ENCODE measurements around the gene IER5L.

Gene IER5L

DNA sequence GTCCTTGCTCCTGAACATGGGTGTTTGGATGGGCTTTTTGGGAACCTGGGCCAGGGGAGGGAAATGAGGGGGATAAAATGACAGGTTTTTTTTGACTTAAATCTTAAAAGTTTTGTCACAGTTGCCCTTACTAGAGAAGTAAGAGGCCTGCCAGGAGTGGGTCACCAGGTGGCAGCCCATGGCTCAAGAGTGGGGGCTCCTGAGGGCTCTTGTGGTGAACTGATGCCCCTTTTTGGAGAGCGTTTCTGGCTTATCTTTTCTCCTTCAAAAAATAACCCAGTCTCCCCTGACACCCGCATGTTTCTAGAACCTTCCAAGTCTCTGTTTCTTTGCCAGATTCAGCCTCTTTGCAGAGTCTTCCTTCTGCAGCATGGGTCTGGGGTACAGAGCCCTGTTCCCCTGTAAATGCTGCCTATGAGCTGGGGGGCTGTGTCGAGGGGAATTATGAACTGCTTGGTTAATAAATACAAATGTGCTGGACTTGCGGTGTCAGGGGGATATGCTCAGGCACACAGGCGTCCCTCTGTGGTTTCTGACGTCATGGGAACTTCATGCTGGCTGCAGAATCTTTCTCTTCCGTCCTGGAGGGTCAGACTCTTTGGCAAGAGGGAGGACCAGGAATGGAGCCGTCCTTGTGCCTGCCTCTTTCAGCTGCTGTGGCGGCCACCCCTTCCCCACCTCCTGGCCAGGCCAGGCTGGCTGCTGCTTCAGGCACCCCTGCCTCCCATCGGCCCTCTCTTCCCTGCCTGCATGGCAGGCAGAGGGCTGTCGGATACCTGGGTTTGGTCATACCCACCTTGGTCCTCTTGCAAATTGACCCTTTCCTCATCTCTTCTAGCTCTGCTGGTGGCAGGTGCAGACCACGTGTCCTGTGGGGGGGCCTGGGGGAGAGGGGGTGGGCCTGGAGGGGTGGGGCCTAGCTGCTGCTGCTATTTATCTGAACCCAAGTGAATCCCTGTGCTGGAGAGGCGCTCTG is 36.7 kb downstream of the IER5L start:
- peaks cover 70 to 82% (median 76%) of the 10 kb centered on the region in 10 experiments for H3K4me1 ChIP-seq
- peak overlapping the region; percentile 92 to 99 (median 94) for H3K4me2 ChIP-seq
- H3K27me3 ChIP-seq = no peaks in the 10 kb centered on the region
- peak overlapping the region; percentile 92 to 100 (median 94) for H3K9ac ChIP-seq
- no peaks in the 10 kb centered on the region for H4K20me1 ChIP-seq
- no peaks in the 10 kb centered on the region for H3K9me3 ChIP-seq (replicated peaks in 1 of 11)
- no peak for TF ChIP-seq Cebpa-rat (IDR thresholded peaks at IDR 0.05)
- H3K4me3 ChIP-seq = peak overlapping the region; percentile 17 to 62 (median 52)
- H3K36me3 ChIP-seq = peaks cover 41 to 70% (median 53%) of the 10 kb centered on the region in 11 experiments
- H3K27ac ChIP-seq = peak overlapping the region; percentile 97 to 100 (median 100)

DNA sequence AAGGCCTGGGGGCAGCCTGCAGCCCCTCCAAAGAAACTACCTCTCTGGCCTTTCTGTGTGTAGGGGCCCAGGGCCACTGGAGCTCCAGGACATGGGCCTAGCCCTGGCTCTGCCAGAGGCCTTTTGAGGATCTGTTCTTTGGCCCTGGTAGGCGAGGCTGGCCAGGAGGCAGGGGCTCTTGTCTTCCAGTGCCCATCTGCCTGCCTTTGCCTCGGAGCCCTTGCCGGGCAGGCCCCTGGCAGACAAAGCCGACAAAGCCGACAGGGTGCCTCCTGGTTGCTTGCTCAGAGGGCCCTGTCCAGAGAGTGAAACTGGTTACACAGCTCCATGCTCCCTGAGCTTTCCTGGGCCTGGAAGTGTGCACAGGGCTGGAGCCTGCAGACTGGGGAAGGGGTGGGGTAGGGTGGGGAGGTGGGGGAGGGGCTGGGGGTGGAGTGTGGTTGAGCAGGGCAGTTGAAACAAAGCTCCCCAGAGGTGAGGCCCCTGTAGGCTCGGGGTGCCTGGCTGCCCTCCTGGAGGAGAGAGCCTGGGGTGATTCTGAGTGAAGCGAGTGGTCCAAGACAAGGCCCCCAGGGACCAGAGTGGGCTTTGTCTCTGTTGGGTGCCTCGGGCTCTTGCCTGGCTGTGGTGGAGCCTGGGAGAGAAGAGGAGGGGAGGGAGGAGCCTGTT is 37.5 kb downstream of the IER5L start:
- peaks cover 62 to 74% (median 69%) of the 10 kb centered on the region in 10 experiments for H3K4me1 ChIP-seq

DNA sequence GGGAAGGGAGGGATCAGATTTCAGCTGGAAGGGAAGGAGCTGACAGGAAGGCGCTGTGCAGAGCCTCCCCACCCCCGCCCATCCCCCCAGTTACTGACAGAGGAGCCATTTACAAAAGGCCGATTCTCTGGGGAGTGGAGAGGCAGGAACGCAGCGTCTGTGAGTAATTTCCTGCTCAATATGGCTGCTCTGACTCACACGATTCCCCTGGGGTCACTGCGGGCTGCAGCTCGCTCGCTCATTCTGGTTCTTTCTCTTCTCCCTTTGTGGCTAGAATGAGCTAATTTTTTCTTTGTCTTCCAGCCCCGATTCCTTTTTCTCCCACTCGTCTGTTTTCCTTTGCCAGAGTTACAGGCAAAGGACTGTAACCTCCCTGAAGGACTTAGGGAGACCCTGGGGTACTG is 38.1 kb downstream of the IER5L start:
- peak overlapping the region; percentile 92 to 100 (median 94) for H3K9ac ChIP-seq
- H3K27me3 ChIP-seq = no peaks in the 10 kb centered on the region
- H3K4me3 ChIP-seq = peak overlapping the region; percentile 41 to 63 (median 52)
- peak overlapping the region; percentile 92 to 99 (median 94) for H3K4me2 ChIP-seq
- TF ChIP-seq Cebpa-rat (IDR thresholded peaks at IDR 0.05) = 0 out of 22 replicates have a peak, but pooled peaks of 1 of the 11 experiments have one; percentile 24
- H3K4me1 ChIP-seq = peaks cover 56 to 69% (median 64%) of the 10 kb centered on the region in 10 experiments
- no peaks in the 10 kb centered on the region for H3K9me3 ChIP-seq (replicated peaks in 1 of 11)
- H3K27ac ChIP-seq = peak overlapping the region; percentile 97 to 100 (median 100)
- peaks cover 47 to 70% (median 55%) of the 10 kb centered on the region in 11 experiments for H3K36me3 ChIP-seq
- no peaks in the 10 kb centered on the region for H4K20me1 ChIP-seq

More for the DNA sequence above, 37.5 kb downstream of the IER5L start:
- peak overlapping the region; percentile 92 to 100 (median 94) for H3K9ac ChIP-seq
- H3K36me3 ChIP-seq = peaks cover 42 to 70% (median 55%) of the 10 kb centered on the region in 11 experiments
- H3K27me3 ChIP-seq = no peaks in the 10 kb centered on the region
- peak overlapping the region; percentile 97 to 100 (median 100) for H3K27ac ChIP-seq
- no peak for TF ChIP-seq Cebpa-rat (IDR thresholded peaks at IDR 0.05)
- peak overlapping the region; percentile 92 to 99 (median 94) for H3K4me2 ChIP-seq
- H3K9me3 ChIP-seq (replicated peaks in 1 of 11) = no peaks in the 10 kb centered on the region
- H3K4me3 ChIP-seq = peak overlapping the region; percentile 28 to 57 (median 51)
- no peaks in the 10 kb centered on the region for H4K20me1 ChIP-seq

DNA sequence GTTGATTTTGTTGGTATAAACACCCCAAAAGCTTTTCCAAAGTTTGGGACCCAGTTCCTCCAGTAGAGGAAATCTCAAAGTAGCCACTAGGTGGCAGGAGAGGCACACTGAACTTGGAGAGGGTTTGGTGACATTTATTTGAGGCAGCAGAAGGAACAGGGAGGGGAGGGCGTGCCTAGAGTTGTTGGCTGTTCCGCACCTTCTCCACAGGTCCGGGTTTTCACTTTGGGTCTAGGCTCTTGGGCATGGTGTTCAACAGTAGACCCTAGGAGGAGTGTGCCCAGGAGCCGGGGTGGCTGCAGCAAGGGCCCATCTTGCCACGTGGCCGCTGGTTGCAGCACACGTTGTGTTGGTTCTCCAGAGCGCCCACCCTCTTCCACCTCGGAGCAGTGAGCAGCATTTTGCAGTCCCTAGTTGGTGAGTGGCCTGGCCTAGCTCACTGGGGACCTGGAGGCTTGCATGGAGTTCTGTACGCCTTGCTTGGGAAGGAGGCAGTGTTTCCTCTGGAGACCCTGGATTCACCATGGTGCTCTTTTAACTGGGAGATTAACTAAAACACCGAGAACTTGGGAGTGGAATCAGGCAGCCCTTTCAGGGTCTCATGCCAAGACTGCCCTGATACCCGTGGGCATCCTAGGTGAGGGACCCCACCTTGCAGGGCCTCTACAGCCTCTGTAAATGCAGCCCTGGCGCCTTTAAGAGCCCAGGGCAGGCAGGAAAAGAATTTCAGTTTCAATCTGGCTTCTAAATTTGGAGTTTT is 38.6 kb downstream of the IER5L start:
- peaks cover 50 to 63% (median 58%) of the 10 kb centered on the region in 10 experiments for H3K4me1 ChIP-seq
- no peaks in the 10 kb centered on the region for H4K20me1 ChIP-seq
- H3K4me3 ChIP-seq = peak overlapping the region; percentile 34 to 63 (median 51); a peak in 19 of 20 replicates
- TF ChIP-seq Cebpa-rat (IDR thresholded peaks at IDR 0.05) = no peak
- peak overlapping the region; percentile 97 to 100 (median 100); a peak in 21 of 22 replicates for H3K27ac ChIP-seq
- H3K4me2 ChIP-seq = peak overlapping the region; percentile 92 to 99 (median 94)
- H3K36me3 ChIP-seq = peaks cover 53 to 72% (median 59%) of the 10 kb centered on the region in 11 experiments
- H3K27me3 ChIP-seq = no peaks in the 10 kb centered on the region
- H3K9ac ChIP-seq = peak overlapping the region; percentile 92 to 100 (median 94)
- no peaks in the 10 kb centered on the region for H3K9me3 ChIP-seq (replicated peaks in 1 of 11)

DNA sequence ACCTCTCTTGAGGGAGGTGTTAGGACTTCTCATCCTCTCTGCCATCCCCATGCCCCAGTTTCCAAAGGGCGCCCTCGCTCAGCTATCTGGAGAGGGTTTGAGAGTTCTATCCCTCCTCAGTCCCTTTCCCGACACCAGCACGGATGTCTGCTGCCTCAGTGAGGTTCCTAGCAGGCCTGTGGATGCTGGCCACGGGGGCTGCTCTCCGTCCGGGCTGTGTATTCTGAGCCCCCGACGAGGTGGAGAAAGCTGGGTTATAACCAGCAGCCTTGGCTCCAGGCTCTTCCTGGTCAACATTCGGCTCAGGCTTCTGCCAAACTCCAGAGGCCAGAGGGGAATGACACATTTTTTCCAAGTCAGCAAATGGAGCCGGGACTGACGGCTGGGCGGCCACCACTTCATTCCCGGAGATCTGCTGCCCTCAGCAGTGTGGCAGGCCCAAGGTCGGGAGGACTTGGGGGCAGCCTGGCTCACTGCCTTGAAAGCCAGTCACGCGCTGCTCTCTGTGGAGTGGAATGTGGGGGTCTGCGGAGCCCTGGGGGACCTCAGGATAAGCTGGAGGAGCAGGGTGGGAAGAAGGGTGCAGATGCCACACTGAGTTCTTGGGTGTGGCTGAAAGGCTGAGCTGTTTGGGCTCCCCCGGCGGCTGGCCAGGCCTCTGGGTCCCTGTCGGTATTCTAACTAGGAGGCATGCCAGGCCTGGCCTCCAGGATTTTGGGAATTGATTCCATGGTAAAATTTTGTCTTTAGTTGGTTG is 39.4 kb downstream of the IER5L start:
- peak overlapping the region in 10 of 11 experiments; percentile 37 to 100 (median 100); a peak in 19 of 22 replicates for H3K27ac ChIP-seq
- peak overlapping the region; percentile 8 to 100 (median 93); a peak in 16 of 22 replicates for H3K9ac ChIP-seq
- H4K20me1 ChIP-seq = no peaks in the 10 kb centered on the region
- peak overlapping the region; percentile 52 to 97 (median 93); a peak in 20 of 22 replicates for H3K4me2 ChIP-seq
- peaks cover 43 to 55% (median 50%) of the 10 kb centered on the region in 10 experiments for H3K4me1 ChIP-seq
- H3K9me3 ChIP-seq (replicated peaks in 1 of 11) = no peaks in the 10 kb centered on the region
- no peak for TF ChIP-seq Cebpa-rat (IDR thresholded peaks at IDR 0.05)
- H3K4me3 ChIP-seq = no peak overlapping the region
- H3K27me3 ChIP-seq = no peaks in the 10 kb centered on the region
- peaks cover 56 to 72% (median 59%) of the 10 kb centered on the region in 11 experiments for H3K36me3 ChIP-seq

DNA sequence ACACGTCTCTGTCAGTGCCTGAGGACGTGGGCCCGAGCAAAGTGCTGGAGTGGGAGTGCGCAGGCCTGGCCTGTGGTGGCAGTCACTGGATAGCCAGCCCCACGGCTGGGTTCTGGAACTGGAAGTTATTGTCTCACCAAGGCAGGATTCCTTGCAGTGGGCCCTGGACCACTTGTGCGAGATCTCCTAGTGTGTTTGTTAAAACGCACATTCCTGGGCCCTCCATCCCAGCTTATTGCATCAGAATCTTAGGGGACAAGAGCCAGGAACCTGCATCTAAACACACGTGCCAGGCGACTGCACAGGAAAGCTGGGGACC is 40.0 kb downstream of the IER5L start:
- H3K27me3 ChIP-seq = no peaks in the 10 kb centered on the region
- H3K9ac ChIP-seq = peak overlapping the region in 8 of 11 experiments; percentile 8 to 100 (median 70); a peak in 8 of 22 replicates
- peaks cover 58 to 72% (median 64%) of the 10 kb centered on the region in 11 experiments for H3K36me3 ChIP-seq
- peak overlapping the region in 6 of 11 experiments; percentile 37 to 100 (median 100); a peak in 8 of 22 replicates for H3K27ac ChIP-seq
- H4K20me1 ChIP-seq = peaks cover 0 to 2% (median 0%) of the 10 kb centered on the region in 11 experiments; a peak in 1 of 22 replicates
- H3K4me3 ChIP-seq = no peak overlapping the region
- no peak for TF ChIP-seq Cebpa-rat (IDR thresholded peaks at IDR 0.05)
- H3K4me2 ChIP-seq = peak overlapping the region in 3 of 11 experiments; percentile 52 to 93 (median 93); a peak in 5 of 22 replicates
- no peaks in the 10 kb centered on the region for H3K9me3 ChIP-seq (replicated peaks in 1 of 11)
- H3K4me1 ChIP-seq = peaks cover 37 to 50% (median 45%) of the 10 kb centered on the region in 10 experiments

DNA sequence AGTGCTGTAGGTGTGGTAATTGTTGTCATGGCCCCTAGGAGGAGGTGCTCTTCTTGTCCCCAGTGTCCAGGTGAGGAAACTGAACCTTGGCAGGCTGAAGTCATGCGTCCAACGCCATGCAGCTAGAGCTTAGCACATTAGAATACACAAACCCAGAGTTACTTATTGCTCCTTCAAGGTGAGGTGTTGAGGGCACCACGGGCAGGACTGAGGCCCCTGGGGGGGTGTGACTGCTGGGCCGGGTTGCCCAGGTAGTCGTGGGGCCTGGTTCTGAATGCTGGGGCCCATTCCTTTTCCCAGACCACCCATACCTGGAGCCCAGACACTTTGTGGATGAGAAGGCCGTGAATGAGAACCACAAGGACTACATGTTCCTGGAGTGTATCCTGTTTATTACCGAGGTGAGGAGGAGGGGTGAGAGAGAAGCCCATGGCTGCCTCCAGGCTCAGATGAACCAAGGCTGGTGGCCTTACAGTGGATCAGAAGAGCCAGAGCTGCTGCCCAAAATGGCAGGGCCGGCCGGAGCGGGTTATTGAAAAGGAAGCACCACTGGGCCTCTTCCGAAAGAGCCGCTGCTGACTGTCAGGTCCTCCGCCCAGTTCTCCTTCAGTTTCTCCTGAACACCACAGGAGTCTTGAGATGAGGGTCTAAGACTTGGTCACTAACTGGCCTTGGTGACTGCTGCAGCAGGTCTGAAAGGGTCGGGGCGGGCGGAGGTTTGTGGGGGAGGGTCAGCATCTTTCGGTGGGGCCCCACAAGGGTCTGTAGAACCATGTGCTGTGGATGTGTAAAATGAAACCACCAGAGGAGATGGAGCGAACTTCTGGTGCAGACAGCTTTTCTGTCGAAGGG is 40.5 kb downstream of the IER5L start:
- Histone ChIP-seq H3K27ac (peak overlapping the region in 4 of 11 experiments; percentile 25 to 100 (median 100); a peak in 3 of 22 replicates), H3K4me3 (no peak overlapping the region), H3K36me3 (peaks cover 61 to 72% (median 67%) of the 10 kb centered on the region in 11 experiments), H4K20me1 (peaks cover 0 to 4% (median 0%) of the 10 kb centered on the region in 11 experiments; a peak in 1 of 22 replicates), H3K27me3 (no peaks in the 10 kb centered on the region), H3K4me1 (peaks cover 31 to 44% (median 39%) of the 10 kb centered on the region in 10 experiments), H3K9ac (peak overlapping the region in 6 of 11 experiments; percentile 8 to 100 (median 70); a peak in 6 of 22 replicates), H3K4me2 (peak overlapping the region in 2 of 11 experiments; percentile 52 to 93; a peak in 1 of 22 replicates), H3K9me3 (replicated peaks in 1 of 11) (no peaks in the 10 kb centered on the region)
- TF ChIP-seq Cebpa-rat (IDR thresholded peaks at IDR 0.05) = no peak

Data from BLaER1 treated with 17β-estradiol and CSF1 and Interleukin-3, amounts not matched to agents 10 nM and 100 nM (cell line).